Trophoblast cell (in vitro differentiated cells and primary cell): Measurements from ENCODE around the gene HNRNPA1L2.
A peak's percentile ranks its signal among the peaks of the same experiment; 100 is the strongest.
"Not testable (repeated sequence)": the region's sequence is repeated elsewhere in the genome, so short reads cannot be mapped to it uniquely, and the experiment has no call there.

Experiments
- DNase-seq, 2 donors: peaks; one replicate each; pipeline ENCODE4 v3.0.0-alpha.2; 2016
- H2AFZ ChIP-seq: 2 replicates; pipeline ENCODE4 v1.6.1; 2013; ENCODE audit warnings: low read length, moderate library complexity, mild to moderate bottlenecking; ENCODE audit not compliant: insufficient read depth, poor library complexity
- H2AK5ac ChIP-seq: 2 replicates; pipeline ENCODE4 v1.6.1; 2013; ENCODE audit warnings: mild to moderate bottlenecking, low read length
- H2BK120ac ChIP-seq: 2 replicates; pipeline ENCODE4 v1.6.1; 2013; ENCODE audit warnings: low read length, mild to moderate bottlenecking, moderate library complexity; ENCODE audit not compliant: insufficient read depth, poor library complexity
- H2BK12ac ChIP-seq: 2 replicates; pipeline ENCODE4 v1.6.1; 2013; ENCODE audit warnings: mild to moderate bottlenecking, low read length, moderate library complexity
- H2BK5ac ChIP-seq: 2 replicates; pipeline ENCODE4 v1.6.1; 2013; ENCODE audit warnings: low read length, low read depth, moderate library complexity, mild to moderate bottlenecking; ENCODE audit not compliant: poor library complexity
- H3K14ac ChIP-seq: 2 replicates; pipeline ENCODE4 v1.6.1; 2013; ENCODE audit warnings: mild to moderate bottlenecking, low read length
- H3K18ac ChIP-seq: 2 replicates; pipeline ENCODE4 v1.6.1; 2013; ENCODE audit warnings: mild to moderate bottlenecking, low read length
- H3K23ac ChIP-seq: 2 replicates; pipeline ENCODE4 v1.6.1; 2013; ENCODE audit warnings: low read length
- H3K27ac ChIP-seq: 2 replicates; pipeline ENCODE4 v1.5.1; 2013; ENCODE audit warnings: low read depth, mild to moderate bottlenecking, inconsistent platforms, low read length, moderate library complexity
- H3K27me3 ChIP-seq: 2 replicates; pipeline ENCODE4 v1.6.1; 2013; ENCODE audit warnings: inconsistent platforms, mild to moderate bottlenecking, low read length, moderate library complexity; ENCODE audit not compliant: insufficient read depth
- H3K36me3 ChIP-seq, 2 experiments: 1 replicate in 1 of 2; 2 replicates in 1 of 2; pipeline ENCODE4 v1.6.1; 2013; ENCODE audit warnings: low read length in 2 of 2, mild to moderate bottlenecking in 2 of 2, moderate library complexity in 1 of 2; ENCODE audit not compliant: insufficient read depth in 2 of 2, control insufficient read depth in 1 of 2
- H3K4ac ChIP-seq: 2 replicates; pipeline ENCODE4 v1.6.1; 2013; ENCODE audit warnings: low read depth, mild to moderate bottlenecking, low read length, moderate library complexity
- H3K4me1 ChIP-seq, 2 experiments: 1 replicate in 1 of 2; 2 replicates in 1 of 2; pipeline ENCODE4 v1.6.1; 2013; ENCODE audit warnings: low read length in 2 of 2, mild to moderate bottlenecking in 2 of 2, moderate library complexity in 1 of 2; ENCODE audit not compliant: insufficient read depth in 2 of 2, control insufficient read depth in 1 of 2
- H3K4me2 ChIP-seq: 2 replicates; pipeline ENCODE4 v1.6.1; 2013; ENCODE audit warnings: inconsistent platforms, mild to moderate bottlenecking, low read length, moderate library complexity
- H3K4me3 ChIP-seq: 2 replicates; pipeline ENCODE4 v1.5.1; 2013; ENCODE audit warnings: mild to moderate bottlenecking, low read depth, low read length, inconsistent platforms
- H3K79me1 ChIP-seq: one replicate; pipeline ENCODE4 v1.6.1; 2013; ENCODE audit warnings: low read length
- H3K79me2 ChIP-seq: 2 replicates; pipeline ENCODE4 v1.6.1; 2013; ENCODE audit warnings: low read length, mild to moderate bottlenecking; ENCODE audit not compliant: control insufficient read depth, insufficient read depth, poor library complexity
- H3K9ac ChIP-seq: 2 replicates; pipeline ENCODE4 v1.6.1; 2013; ENCODE audit warnings: mild to moderate bottlenecking, low read length
- H3K9me3 ChIP-seq: 2 replicates; pipeline ENCODE4 v1.6.1; 2013; ENCODE audit warnings: low read depth, mild to moderate bottlenecking, control low read depth, inconsistent platforms, low read length; ENCODE audit not compliant: insufficient read depth
- H4K12ac ChIP-seq: 2 replicates; pipeline ENCODE4 v1.6.1; 2013; ENCODE audit warnings: low read depth, mild to moderate bottlenecking, low read length, moderate library complexity
- H4K8ac ChIP-seq: 2 replicates; pipeline ENCODE4 v1.6.1; 2013; ENCODE audit warnings: low read depth, mild to moderate bottlenecking, low read length, moderate library complexity
- H4K91ac ChIP-seq: one replicate; pipeline ENCODE4 v1.6.1; 2013; ENCODE audit warnings: low read depth, mild to moderate bottlenecking, low read length, moderate library complexity
- WGBS: extraction: QIAGEN DNeasy Blood & Tissue Kit; methylation state at CpG from one replicate; pipeline ENCODE4 v1.1.7; 2013; ENCODE audit warnings: missing lambda C conversion rate; ENCODE audit not compliant: insufficient read length, insufficient coverage; ENCODE audit errors: extremely low coverage; 5-methylcytosine and 5-hydroxymethylcytosine counted together

The HNRNPA1L2 gene

DNA sequence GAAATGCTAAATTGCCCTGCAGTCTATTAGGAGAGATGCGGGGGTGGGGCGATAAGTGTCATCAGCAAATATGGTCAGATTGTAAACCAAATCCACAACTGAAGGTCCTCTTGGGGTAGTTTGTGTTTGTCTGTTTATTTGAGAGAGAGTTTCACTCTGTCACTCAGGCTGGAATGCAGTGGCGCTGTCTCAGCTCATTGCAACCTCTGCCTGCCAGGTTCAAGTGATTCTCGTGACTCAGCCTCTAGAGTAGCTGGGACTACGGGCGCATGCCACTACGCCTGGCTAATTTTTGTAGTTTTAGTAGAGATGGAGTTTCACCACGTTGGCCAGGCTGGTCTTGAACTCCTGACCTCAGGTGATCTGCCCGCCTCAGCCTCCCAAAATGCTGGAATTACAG lies 43.6 kb downstream of the HNRNPA1L2 start:
- not testable (repeated sequence) for H3K4ac ChIP-seq, H2BK5ac ChIP-seq, H4K91ac ChIP-seq, H4K12ac ChIP-seq, H3K9ac ChIP-seq, H3K4me2 ChIP-seq, H2BK12ac ChIP-seq, H3K4me1 ChIP-seq, H3K79me1 ChIP-seq, H3K27ac ChIP-seq, H3K23ac ChIP-seq, H3K4me3 ChIP-seq, H4K8ac ChIP-seq, H2AK5ac ChIP-seq, H3K9me3 ChIP-seq, H3K27me3 ChIP-seq, H2AFZ ChIP-seq, H3K79me2 ChIP-seq, H2BK120ac ChIP-seq, H3K14ac ChIP-seq, H3K18ac ChIP-seq
- peaks cover 5 to 13% of the 10 kb centered on the region in 2 experiments for H3K36me3 ChIP-seq
- DNase-seq: peak; percentile 71 to 77
- no CpG with 5 or more reads among the region's 9 CpGs for WGBS

DNA sequence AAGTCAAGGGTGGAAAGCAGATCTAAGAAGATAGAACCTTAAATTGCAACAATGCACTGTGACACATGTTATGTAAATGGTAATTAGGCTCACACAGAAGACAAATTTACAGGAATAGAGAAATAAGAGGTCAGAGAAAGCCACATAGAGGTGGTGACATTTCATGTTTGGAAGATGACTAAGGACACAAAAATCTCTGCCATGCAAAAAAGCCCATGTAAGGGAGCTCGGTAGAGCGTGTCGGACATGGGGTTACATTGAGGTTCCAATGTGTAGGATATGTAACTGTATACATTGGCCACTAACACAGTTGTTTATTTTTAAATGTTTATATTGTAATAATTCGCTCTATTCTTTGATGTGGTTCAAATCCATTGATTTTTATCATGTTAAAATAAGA lies 44.1 kb downstream of the HNRNPA1L2 start:
- H4K91ac ChIP-seq: no peak overlapping the region
- no peak overlapping the region for H3K4me3 ChIP-seq
- no peak overlapping the region for H4K12ac ChIP-seq
- H2BK120ac ChIP-seq: no peak overlapping the region
- no peak overlapping the region for H3K27ac ChIP-seq
- H3K79me2 ChIP-seq: no peaks in the 10 kb centered on the region
- no peak overlapping the region for H3K4me2 ChIP-seq
- WGBS: no CpG with 5 or more reads among the region's 4 CpGs
- H3K4ac ChIP-seq: no peak overlapping the region
- no peaks in the 10 kb centered on the region for H3K27me3 ChIP-seq
- peaks cover 6 to 10% of the 10 kb centered on the region in 2 experiments for H3K36me3 ChIP-seq
- H3K9ac ChIP-seq: no peak overlapping the region
- peak in 1 of 2 donors; percentile 25 for DNase-seq
- no peak overlapping the region for H3K23ac ChIP-seq
- no peak overlapping the region for H3K18ac ChIP-seq
- no peak overlapping the region for H4K8ac ChIP-seq
- H2AFZ ChIP-seq: no peak overlapping the region
- no peak overlapping the region for H2AK5ac ChIP-seq
- peaks cover 0 to 3% of the 10 kb centered on the region in 2 experiments for H3K4me1 ChIP-seq
- H3K14ac ChIP-seq: no peak overlapping the region
- H2BK12ac ChIP-seq: no peak overlapping the region
- no peaks in the 10 kb centered on the region for H3K9me3 ChIP-seq
- no peak overlapping the region for H2BK5ac ChIP-seq
- H3K79me1 ChIP-seq: no peaks in the 10 kb centered on the region
